SK-N-SH (cell line): ENCODE data around the gene PPP1R16B.
A peak's percentile ranks its signal among the peaks of the same experiment; 100 is the strongest.

Experiments
- CTCF ChIP-seq: fragments of 200-600 bp; sonication (generic); IDR thresholded peaks from 2 replicates; pipeline ENCODE4 v1.6.1; 2017; ENCODE audit warnings: antibody characterized with exemption, mild to moderate bottlenecking, moderate library complexity
- ELF1 ChIP-seq: IDR thresholded peaks from 2 replicates; pipeline ENCODE4 v1.4.0; 2012
- EP300 ChIP-seq, 2 experiments: IDR thresholded peaks; 2 replicates each; pipeline versions ENCODE4 v1.4.0 to v1.6.1; 2012; ENCODE audit warnings: borderline replicate concordance in 1 of 2, low read depth in 1 of 2, low read length in 1 of 2
- GABPA ChIP-seq: IDR thresholded peaks from 2 replicates; pipeline ENCODE4 v1.4.0; 2012; ENCODE audit warnings: low read depth, mild to moderate bottlenecking
- IRF3 ChIP-seq: fragments of 150-350 bp; IDR thresholded peaks from 2 replicates; pipeline ENCODE4 v1.6.1; 2016; ENCODE audit warnings: mild to moderate bottlenecking, low read depth, low read length
- NRF1 ChIP-seq: IDR thresholded peaks from 2 replicates; pipeline ENCODE4 v1.6.1; 2012; ENCODE audit warnings: low read depth, mild to moderate bottlenecking, low read length
- POLR2AphosphoS5 ChIP-seq: IDR thresholded peaks from 2 replicates; pipeline ENCODE4 v1.6.1; 2012; ENCODE audit warnings: low read depth, low read length
- RAD21 ChIP-seq: IDR thresholded peaks from 2 replicates; pipeline ENCODE4 v1.6.1; 2012; ENCODE audit warnings: mild to moderate bottlenecking, low read length
- REST ChIP-seq: IDR thresholded peaks from 2 replicates; pipeline ENCODE4 v1.6.1; 2012; ENCODE audit warnings: mild to moderate bottlenecking, low read depth, low read length, moderate library complexity

- peak; percentile 38; the same call in 1 of the 2 replicates for TF ChIP-seq CTCF
- peak; percentile 51 for TF ChIP-seq RAD21
- no peak for TF ChIP-seq POLR2AphosphoS5
- no peak for TF ChIP-seq EP300 (IDR thresholded peaks at IDR 0.05; ENCODE audit: borderline replicate concordance in 1 of 2, low read depth in 1 of 2, low read length in 1 of 2)
- TF ChIP-seq REST: no peak
- TF ChIP-seq ELF1: no peak
- no peak for TF ChIP-seq NRF1
- TF ChIP-seq GABPA: no peak
- TF ChIP-seq IRF3: no peak
Measured at GRCh38 chr20:38935285-38935684, 129.8 kb downstream of the PPP1R16B start.
